NOMO-1 (cell line): ENCODE results near the gene MKRN2OS.

Experiments
- DNase-seq, 2 experiments: peaks; one replicate each; lab custom pipeline; 2025; ENCODE audit not compliant: unreplicated experiment in 2 of 2; lab: John Stamatoyannopoulos, UW

MKRN2OS gene

GRCh38 chr3:12545473-12545791, at the start of gene MKRN2OS:
Gene MKRN2OS, minus strand, starts transcription at chr3:12545499. Its CDS starts 35 bp downstream, at chr3:12545464.
- DNase-seq, result no peak

GRCh38 chr3:12593473-12593872, 48.2 kb upstream of the MKRN2OS start:
- DNase-seq, result no peak

- no peak for DNase-seq
These were observed 46.9 kb upstream of the MKRN2OS start for GRCh38 chr3:12591997-12592715.

- no peak for DNase-seq
These were observed 46.2 kb upstream of the MKRN2OS start for GRCh38 chr3:12591456-12591855.

GRCh38 chr3:12590096-12590495, 44.8 kb upstream of the MKRN2OS start:
- DNase-seq, result peak; percentile 31 to 37

GRCh38 chr3:12588039-12589009, 43.0 kb upstream of the MKRN2OS start:
- no peak for DNase-seq

- DNase-seq, result no peak
These were observed 41.1 kb upstream of the MKRN2OS start for GRCh38 chr3:12586403-12586802.

- DNase-seq, result no peak
These were observed 40.7 kb upstream of the MKRN2OS start for GRCh38 chr3:12585970-12586369.

GRCh38 chr3:12585181-12585580, 39.9 kb upstream of the MKRN2OS start:
- no peak for DNase-seq

- DNase-seq, result no peak
These were observed 38.8 kb upstream of the MKRN2OS start for GRCh38 chr3:12584083-12584482.

GRCh38 chr3:12583280-12583679, 38.0 kb upstream of the MKRN2OS start:
- no peak for DNase-seq

GRCh38 chr3:12582730-12583129, 37.4 kb upstream of the MKRN2OS start:
- no peak for DNase-seq

GRCh38 chr3:12579905-12580304, 34.6 kb upstream of the MKRN2OS start:
- no peak for DNase-seq

GRCh38 chr3:12579456-12579855, 34.2 kb upstream of the MKRN2OS start:
- no peak for DNase-seq

- no peak for DNase-seq
These were observed 33.4 kb upstream of the MKRN2OS start for GRCh38 chr3:12578742-12579141.

- no peak for DNase-seq
These were observed 32.1 kb upstream of the MKRN2OS start for GRCh38 chr3:12577379-12577778.

GRCh38 chr3:12574661-12575060, 29.4 kb upstream of the MKRN2OS start:
- DNase-seq, result no peak

GRCh38 chr3:12574131-12574530, 28.8 kb upstream of the MKRN2OS start:
- no peak for DNase-seq

- DNase-seq, result no peak
These were observed 26.7 kb upstream of the MKRN2OS start for GRCh38 chr3:12571986-12572385.

- no peak for DNase-seq
These were observed 24.5 kb upstream of the MKRN2OS start for GRCh38 chr3:12569836-12570235.

GRCh38 chr3:12568747-12569146, 23.4 kb upstream of the MKRN2OS start:
- no peak for DNase-seq

GRCh38 chr3:12566976-12567375, 21.7 kb upstream of the MKRN2OS start:
- DNase-seq, result no peak
